Astrocyte (in vitro differentiated cells and primary cell): ENCODE measurements around the gene BAHD1. TPM values are rescaled to one million over a fixed set of nuclear protein-coding genes. Genes with fewer than 3 reads are reported as not detected.

Experiments
- DNase-seq: peaks from one replicate; pipeline ENCODE4 v3.0.0-alpha.2; 2010; ENCODE audit warnings: low read depth
- FAIRE-seq: peaks from 2 replicates; lab custom pipeline; 2011; peaks lifted over from hg19 to GRCh38; lab: Jason Lieb, UNC
- H2AFZ ChIP-seq: 2 replicates; pipeline ENCODE4 v1.6.0; 2012; ENCODE audit warnings: low read depth, low read length, inconsistent platforms
- H3K27ac ChIP-seq: 2 replicates; pipeline ENCODE4 v1.5.1; 2011; ENCODE audit warnings: low read depth, low read length, inconsistent platforms
- H3K27me3 ChIP-seq: 2 replicates; pipeline ENCODE4 v1.6.0; 2011; ENCODE audit warnings: low read length, inconsistent platforms; ENCODE audit not compliant: insufficient read depth
- H3K36me3 ChIP-seq: 2 replicates; pipeline ENCODE4 v1.5.1; 2011; ENCODE audit warnings: low read length, inconsistent platforms; ENCODE audit not compliant: insufficient read depth
- H3K4me1 ChIP-seq: 2 replicates; pipeline ENCODE4 v1.5.1; 2011; ENCODE audit warnings: low read length, inconsistent platforms; ENCODE audit not compliant: insufficient read depth
- H3K4me2 ChIP-seq: 2 replicates; pipeline ENCODE4 v1.6.0; 2012; ENCODE audit warnings: low read length, inconsistent platforms
- H3K4me3 ChIP-seq: 2 replicates; pipeline ENCODE4 v1.5.1; 2011; ENCODE audit warnings: low read depth, mild to moderate bottlenecking, low read length, inconsistent platforms; ENCODE audit not compliant: insufficient read depth
- H3K79me2 ChIP-seq: 2 replicates; pipeline ENCODE4 v1.6.0; 2012; ENCODE audit warnings: mild to moderate bottlenecking, low read length, inconsistent platforms; ENCODE audit not compliant: insufficient read depth
- H3K9ac ChIP-seq: 2 replicates; pipeline ENCODE4 v1.6.0; 2012; ENCODE audit warnings: mild to moderate bottlenecking, low read length, inconsistent platforms
- H3K9me3 ChIP-seq: 2 replicates; pipeline ENCODE4 v1.5.1; 2012; ENCODE audit warnings: low read depth, mild to moderate bottlenecking, low read length, inconsistent platforms; ENCODE audit not compliant: insufficient read depth
- H4K20me1 ChIP-seq: 2 replicates; pipeline ENCODE4 v1.6.0; 2012; ENCODE audit warnings: low read length, inconsistent platforms; ENCODE audit not compliant: insufficient read depth
- H3K27ac Mint-ChIP-seq: one replicate; pipeline ENCODE4 v1.8.0; 2021; ENCODE audit warnings: mild to moderate bottlenecking, mixed read lengths; ENCODE audit not compliant: unreplicated experiment
- H3K27me3 Mint-ChIP-seq: one replicate; pipeline ENCODE4 v1.8.0; 2021; ENCODE audit warnings: low read depth, mixed read lengths; ENCODE audit not compliant: unreplicated experiment
- H3K36me3 Mint-ChIP-seq: one replicate; pipeline ENCODE4 v1.8.0; 2021; ENCODE audit warnings: low read depth, mixed read lengths; ENCODE audit not compliant: unreplicated experiment
- H3K4me1 Mint-ChIP-seq: one replicate; pipeline ENCODE4 v1.8.0; 2021; ENCODE audit warnings: low read depth, mixed read lengths; ENCODE audit not compliant: unreplicated experiment
- H3K4me3 Mint-ChIP-seq: one replicate; pipeline ENCODE4 v1.8.0; 2021; ENCODE audit warnings: mild to moderate bottlenecking, moderate library complexity, mixed read lengths; ENCODE audit not compliant: unreplicated experiment
- H3K9me3 Mint-ChIP-seq: one replicate; pipeline ENCODE4 v1.8.0; 2021; ENCODE audit warnings: mild to moderate bottlenecking, mixed read lengths; ENCODE audit not compliant: unreplicated experiment
- EZH2 ChIP-seq: IDR thresholded peaks from 2 replicates; pipeline ENCODE4 v1.6.1; 2012; ENCODE audit warnings: mild to moderate bottlenecking, low read length, inconsistent platforms; ENCODE audit not compliant: insufficient read depth
- total RNA-seq: library from RNA; stranded (reverse); gene quantifications from 2 replicates; pipeline ENCODE4 v1.2.1, GENCODE V29; 2021
- TF ChIP-seq, protein P1 (sequence below): IDR thresholded peaks from 2 replicates; pipeline ENCODE4 v1.5.1; 2011; ENCODE audit warnings: low read depth, mild to moderate bottlenecking, inconsistent platforms, low read length, moderate library complexity; ENCODE audit not compliant: insufficient read depth

Gene BAHD1
- total RNA-seq, 1 donor from 2014 or later = 30.4 TPM

DNA sequence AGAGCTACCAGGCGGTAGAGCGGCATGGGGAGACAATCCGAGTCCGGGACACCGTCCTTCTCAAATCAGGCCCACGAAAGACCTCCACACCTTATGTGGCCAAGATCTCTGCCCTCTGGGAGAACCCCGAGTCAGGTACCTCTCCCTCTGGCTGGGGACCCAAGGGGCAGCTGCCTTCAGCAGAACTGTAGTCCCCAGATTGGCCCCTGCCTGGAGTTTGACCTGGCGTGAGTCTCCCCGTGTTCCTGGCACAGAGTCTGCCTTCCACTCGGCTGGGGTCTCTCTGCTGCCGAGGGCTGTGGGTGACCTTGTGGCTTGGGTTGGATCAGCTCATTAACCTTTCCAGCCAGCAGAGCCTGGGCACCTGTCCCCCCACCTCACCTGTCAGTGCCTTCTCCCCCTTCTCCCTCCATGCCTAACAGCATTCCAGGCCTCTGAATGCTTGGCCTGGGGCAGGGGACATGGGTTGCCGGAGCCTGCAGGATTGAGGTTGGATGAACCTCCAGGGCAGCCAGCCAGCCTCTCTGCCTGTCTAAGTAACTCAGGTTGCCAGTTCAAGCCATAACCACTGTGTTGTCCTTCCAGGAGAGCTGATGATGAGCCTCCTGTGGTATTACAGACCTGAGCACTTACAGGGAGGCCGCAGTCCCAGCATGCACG, 23.3 kb downstream of the BAHD1 start:
- Histone ChIP-seq H4K20me1 (peaks cover 51% of the 10 kb centered on the region), H3K36me3 (peaks cover 17% of the 10 kb centered on the region), H3K79me2 (peaks cover 9% of the 10 kb centered on the region), H3K9ac (no peak overlapping the region), H3K4me1 (no peaks in the 10 kb centered on the region), H3K4me3 (no peak overlapping the region), H3K9me3 (no peaks in the 10 kb centered on the region), H3K27ac (no peak overlapping the region), H2AFZ (no peak overlapping the region), H3K4me2 (no peak overlapping the region), H3K27me3 (no peaks in the 10 kb centered on the region)
- TF ChIP-seq, protein P1, sequence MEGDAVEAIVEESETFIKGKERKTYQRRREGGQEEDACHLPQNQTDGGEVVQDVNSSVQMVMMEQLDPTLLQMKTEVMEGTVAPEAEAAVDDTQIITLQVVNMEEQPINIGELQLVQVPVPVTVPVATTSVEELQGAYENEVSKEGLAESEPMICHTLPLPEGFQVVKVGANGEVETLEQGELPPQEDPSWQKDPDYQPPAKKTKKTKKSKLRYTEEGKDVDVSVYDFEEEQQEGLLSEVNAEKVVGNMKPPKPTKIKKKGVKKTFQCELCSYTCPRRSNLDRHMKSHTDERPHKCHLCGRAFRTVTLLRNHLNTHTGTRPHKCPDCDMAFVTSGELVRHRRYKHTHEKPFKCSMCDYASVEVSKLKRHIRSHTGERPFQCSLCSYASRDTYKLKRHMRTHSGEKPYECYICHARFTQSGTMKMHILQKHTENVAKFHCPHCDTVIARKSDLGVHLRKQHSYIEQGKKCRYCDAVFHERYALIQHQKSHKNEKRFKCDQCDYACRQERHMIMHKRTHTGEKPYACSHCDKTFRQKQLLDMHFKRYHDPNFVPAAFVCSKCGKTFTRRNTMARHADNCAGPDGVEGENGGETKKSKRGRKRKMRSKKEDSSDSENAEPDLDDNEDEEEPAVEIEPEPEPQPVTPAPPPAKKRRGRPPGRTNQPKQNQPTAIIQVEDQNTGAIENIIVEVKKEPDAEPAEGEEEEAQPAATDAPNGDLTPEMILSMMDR = no peak
- TF ChIP-seq EZH2 = no peak
- FAIRE-seq = no peak
- Mint-ChIP-seq H3K36me3 (peaks cover 20% of the 10 kb centered on the region), H3K27me3 (no peaks in the 10 kb centered on the region), H3K27ac (no peak overlapping the region), H3K4me3 (no peak overlapping the region), H3K4me1 (no peaks in the 10 kb centered on the region), H3K9me3 (no peaks in the 10 kb centered on the region)
- DNase-seq = no peak

DNA sequence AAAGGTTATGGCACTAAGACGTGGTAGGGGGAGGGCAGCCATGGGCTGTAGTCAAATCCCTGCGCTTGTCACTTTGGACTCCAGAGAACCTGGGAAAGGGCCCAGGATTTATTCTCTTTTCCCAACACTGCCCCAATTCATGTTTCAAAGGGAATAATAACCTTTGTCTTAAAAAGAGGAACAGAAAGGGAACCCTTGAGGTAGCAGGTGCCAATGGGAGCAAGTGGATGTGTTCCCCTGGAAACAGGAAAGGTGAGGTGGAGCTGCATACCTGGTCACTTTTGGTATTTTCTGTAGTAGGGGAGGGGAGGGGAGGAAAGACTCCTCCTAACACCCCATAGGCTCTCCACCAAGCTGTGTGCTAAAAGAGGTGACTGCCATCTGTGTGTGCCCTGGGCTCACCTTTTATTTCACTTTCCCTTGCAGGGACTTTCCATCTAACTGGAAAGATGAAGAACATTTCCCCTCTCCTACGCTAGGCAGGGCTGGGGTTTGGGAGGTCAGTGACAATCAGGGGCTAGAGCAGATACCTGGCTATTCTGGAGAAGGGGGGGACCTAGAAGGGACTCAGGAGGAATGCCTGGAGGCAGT, 23.9 kb downstream of the BAHD1 start:
- no peaks in the 10 kb centered on the region for H3K9me3 ChIP-seq
- no peak overlapping the region for H2AFZ ChIP-seq
- no peak overlapping the region for H3K9ac ChIP-seq
- Mint-ChIP-seq H3K4me3 (no peak overlapping the region), H3K27ac (no peak overlapping the region), H3K4me1 (peaks cover 2% of the 10 kb centered on the region), H3K36me3 (peaks cover 23% of the 10 kb centered on the region), H3K9me3 (no peaks in the 10 kb centered on the region), H3K27me3 (no peaks in the 10 kb centered on the region)
- FAIRE-seq (no peak), DNase-seq (no peak)
- H3K4me2 ChIP-seq = no peak overlapping the region
- no peak overlapping the region for H3K4me3 ChIP-seq
- H3K27ac ChIP-seq = no peak overlapping the region
- no peaks in the 10 kb centered on the region for H3K4me1 ChIP-seq
- H3K27me3 ChIP-seq = no peaks in the 10 kb centered on the region
- TF ChIP-seq, protein P1 = no peak
- no peak for TF ChIP-seq EZH2
- H4K20me1 ChIP-seq = peaks cover 44% of the 10 kb centered on the region
- H3K36me3 ChIP-seq = peaks cover 17% of the 10 kb centered on the region
- peaks cover 9% of the 10 kb centered on the region for H3K79me2 ChIP-seq

DNA sequence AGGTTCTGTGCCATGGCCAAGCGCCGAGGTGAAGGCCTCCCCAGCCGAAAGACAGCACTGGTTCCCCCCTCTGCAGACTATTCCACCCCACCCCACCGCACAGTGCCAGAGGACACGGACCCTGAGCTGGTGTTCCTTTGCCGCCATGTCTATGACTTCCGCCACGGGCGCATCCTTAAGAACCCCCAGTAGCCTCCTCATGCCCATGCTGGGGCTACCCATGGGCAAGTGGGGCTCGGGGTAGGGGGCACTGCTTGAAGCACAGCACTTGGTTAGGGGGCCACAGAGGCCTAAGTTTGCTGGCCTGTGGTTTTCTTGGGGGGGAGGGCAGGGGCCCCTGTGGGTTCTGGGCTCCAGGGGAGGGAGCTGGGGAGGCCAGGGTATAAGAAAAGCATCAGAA, 25.2 kb downstream of the BAHD1 start:
- no peak for DNase-seq
- H3K4me2 ChIP-seq = no peak overlapping the region
- TF ChIP-seq, protein P1 = no peak
- no peak for TF ChIP-seq EZH2
- no peaks in the 10 kb centered on the region for H3K9me3 ChIP-seq
- peaks cover 3% of the 10 kb centered on the region for H3K4me1 Mint-ChIP-seq
- H3K4me3 Mint-ChIP-seq = no peak overlapping the region
- H3K27me3 Mint-ChIP-seq = no peaks in the 10 kb centered on the region
- H3K9ac ChIP-seq = no peak overlapping the region
- peaks cover 17% of the 10 kb centered on the region for H3K36me3 ChIP-seq
- FAIRE-seq = no peak
- peaks cover 23% of the 10 kb centered on the region for H3K36me3 Mint-ChIP-seq
- H2AFZ ChIP-seq = no peak overlapping the region
- peaks cover 1% of the 10 kb centered on the region for H3K79me2 ChIP-seq
- no peaks in the 10 kb centered on the region for H3K27me3 ChIP-seq
- H3K4me1 ChIP-seq = peaks cover 5% of the 10 kb centered on the region
- H3K27ac Mint-ChIP-seq = no peak overlapping the region
- peaks cover 31% of the 10 kb centered on the region for H4K20me1 ChIP-seq
- H3K27ac ChIP-seq = no peak overlapping the region
- no peak overlapping the region for H3K4me3 ChIP-seq
- H3K9me3 Mint-ChIP-seq = no peaks in the 10 kb centered on the region
